Ovary (tissue), 3 donors: ENCODE measurements around the gene NCOR1.

ENCODE experiments used
- EP300 ChIP-seq: sonication (generic); formaldehyde crosslinking; IDR thresholded peaks from one replicate; pipeline ENCODE4 v1.6.1; 2017; ENCODE audit warnings: antibody characterized with exemption
- POLR2A ChIP-seq: fragments of 450-650 bp; IDR thresholded peaks from one replicate; pipeline ENCODE4 v1.6.1; 2017; ENCODE audit warnings: antibody characterized with exemption, mild to moderate bottlenecking, moderate library complexity
- TF ChIP-seq, protein P1 (sequence below), 3 donors: fragments of 450-650 bp in 2 of 3; fragments of 200-600 bp in 1 of 3; IDR thresholded peaks; one replicate each; pipeline versions ENCODE4 v1.5.1 to v1.8.0; 2016 to 2022; ENCODE audit warnings: antibody characterized with exemption in 3 of 3, mild to moderate bottlenecking in 1 of 3
- donor health status: DM: no; HTN: no; CAD: no.

DNA sequence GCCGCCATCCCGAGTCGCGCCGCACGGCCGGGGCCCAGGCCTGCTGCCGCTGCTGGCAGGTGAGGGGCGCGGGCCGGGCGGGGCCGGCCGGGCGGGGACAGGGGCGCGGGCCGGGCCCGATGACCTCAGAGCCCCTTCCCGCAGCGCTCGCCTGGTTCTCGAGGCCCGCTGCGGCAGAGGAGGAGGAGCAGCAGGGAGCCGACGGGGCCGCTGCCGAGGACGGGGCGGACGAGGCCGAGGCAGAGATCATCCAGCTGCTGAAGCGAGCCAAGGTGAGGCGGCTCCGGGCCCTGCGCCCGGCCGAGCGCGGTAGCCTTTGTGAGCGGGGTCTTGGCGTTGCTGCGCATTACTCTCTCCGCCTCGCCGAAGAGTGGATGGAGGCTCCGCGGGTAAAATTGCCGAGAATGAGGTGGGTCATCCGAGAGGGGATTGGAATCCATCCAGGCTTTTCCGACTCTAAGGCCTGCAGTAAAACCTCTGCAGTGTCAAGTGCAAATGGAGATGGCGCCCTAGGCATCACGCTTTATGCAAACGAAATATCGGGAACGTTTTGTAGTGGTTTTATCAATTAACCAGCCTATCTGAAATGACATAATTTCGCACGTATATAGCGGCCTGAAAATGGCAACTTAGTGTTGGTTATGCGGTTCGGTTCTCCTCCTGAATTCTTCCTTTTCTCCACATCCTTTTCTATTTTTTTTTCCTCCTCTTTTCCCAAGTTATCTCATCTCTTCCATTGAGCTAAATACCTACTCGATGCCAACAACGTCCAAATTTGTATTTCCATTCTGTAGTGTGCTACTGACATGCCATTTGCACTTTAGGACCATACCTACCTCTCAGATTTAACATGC lies 215.1 kb downstream of the NCOR1 start:
- TF ChIP-seq, protein P1, sequence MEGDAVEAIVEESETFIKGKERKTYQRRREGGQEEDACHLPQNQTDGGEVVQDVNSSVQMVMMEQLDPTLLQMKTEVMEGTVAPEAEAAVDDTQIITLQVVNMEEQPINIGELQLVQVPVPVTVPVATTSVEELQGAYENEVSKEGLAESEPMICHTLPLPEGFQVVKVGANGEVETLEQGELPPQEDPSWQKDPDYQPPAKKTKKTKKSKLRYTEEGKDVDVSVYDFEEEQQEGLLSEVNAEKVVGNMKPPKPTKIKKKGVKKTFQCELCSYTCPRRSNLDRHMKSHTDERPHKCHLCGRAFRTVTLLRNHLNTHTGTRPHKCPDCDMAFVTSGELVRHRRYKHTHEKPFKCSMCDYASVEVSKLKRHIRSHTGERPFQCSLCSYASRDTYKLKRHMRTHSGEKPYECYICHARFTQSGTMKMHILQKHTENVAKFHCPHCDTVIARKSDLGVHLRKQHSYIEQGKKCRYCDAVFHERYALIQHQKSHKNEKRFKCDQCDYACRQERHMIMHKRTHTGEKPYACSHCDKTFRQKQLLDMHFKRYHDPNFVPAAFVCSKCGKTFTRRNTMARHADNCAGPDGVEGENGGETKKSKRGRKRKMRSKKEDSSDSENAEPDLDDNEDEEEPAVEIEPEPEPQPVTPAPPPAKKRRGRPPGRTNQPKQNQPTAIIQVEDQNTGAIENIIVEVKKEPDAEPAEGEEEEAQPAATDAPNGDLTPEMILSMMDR (IDR thresholded peaks at IDR 0.05): no peak
- TF ChIP-seq POLR2A (no peak), EP300 (no peak)
